SU-DHL-6 (cell line): ENCODE data around the gene RBMS2.

Source experiments
- EZH2phosphoT487 ChIP-seq: fragments of 200-600 bp; sonication (generic), shearing (Covaris generic); conservative IDR thresholded peaks from 2 replicates; pipeline ENCODE4 v1.6.1; 2018; ENCODE audit warnings: mild to moderate bottlenecking, antibody characterized with exemption, low read length, moderate library complexity, mixed read lengths
- TF ChIP-seq, protein P1 (sequence below): fragments of 200-600 bp; sonication (generic); IDR thresholded peaks from one replicate; pipeline ENCODE4 v1.5.1; 2017; ENCODE audit warnings: antibody characterized with exemption, mild to moderate bottlenecking, low read length, moderate library complexity; ENCODE audit not compliant: insufficient read depth, poor library complexity, severe bottlenecking

GRCh38 chr12:56645201-56645716 lies 123.6 kb downstream of the RBMS2 start:
- TF ChIP-seq, protein P1, sequence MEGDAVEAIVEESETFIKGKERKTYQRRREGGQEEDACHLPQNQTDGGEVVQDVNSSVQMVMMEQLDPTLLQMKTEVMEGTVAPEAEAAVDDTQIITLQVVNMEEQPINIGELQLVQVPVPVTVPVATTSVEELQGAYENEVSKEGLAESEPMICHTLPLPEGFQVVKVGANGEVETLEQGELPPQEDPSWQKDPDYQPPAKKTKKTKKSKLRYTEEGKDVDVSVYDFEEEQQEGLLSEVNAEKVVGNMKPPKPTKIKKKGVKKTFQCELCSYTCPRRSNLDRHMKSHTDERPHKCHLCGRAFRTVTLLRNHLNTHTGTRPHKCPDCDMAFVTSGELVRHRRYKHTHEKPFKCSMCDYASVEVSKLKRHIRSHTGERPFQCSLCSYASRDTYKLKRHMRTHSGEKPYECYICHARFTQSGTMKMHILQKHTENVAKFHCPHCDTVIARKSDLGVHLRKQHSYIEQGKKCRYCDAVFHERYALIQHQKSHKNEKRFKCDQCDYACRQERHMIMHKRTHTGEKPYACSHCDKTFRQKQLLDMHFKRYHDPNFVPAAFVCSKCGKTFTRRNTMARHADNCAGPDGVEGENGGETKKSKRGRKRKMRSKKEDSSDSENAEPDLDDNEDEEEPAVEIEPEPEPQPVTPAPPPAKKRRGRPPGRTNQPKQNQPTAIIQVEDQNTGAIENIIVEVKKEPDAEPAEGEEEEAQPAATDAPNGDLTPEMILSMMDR: no peak
- no peak for TF ChIP-seq EZH2phosphoT487
